Activated naive CD4-positive, alpha-beta T cell (primary cell): ENCODE data around the gene VPS52.
"Not testable (repeated sequence)": the region's sequence is repeated elsewhere in the genome, so short reads cannot be mapped to it uniquely, and the experiment has no call there.

ENCODE experiments used
- DNase-seq, 4 experiments: peaks; one replicate each; lab custom pipeline; 2025; lab: John Stamatoyannopoulos, UW

VPS52 gene

DNA sequence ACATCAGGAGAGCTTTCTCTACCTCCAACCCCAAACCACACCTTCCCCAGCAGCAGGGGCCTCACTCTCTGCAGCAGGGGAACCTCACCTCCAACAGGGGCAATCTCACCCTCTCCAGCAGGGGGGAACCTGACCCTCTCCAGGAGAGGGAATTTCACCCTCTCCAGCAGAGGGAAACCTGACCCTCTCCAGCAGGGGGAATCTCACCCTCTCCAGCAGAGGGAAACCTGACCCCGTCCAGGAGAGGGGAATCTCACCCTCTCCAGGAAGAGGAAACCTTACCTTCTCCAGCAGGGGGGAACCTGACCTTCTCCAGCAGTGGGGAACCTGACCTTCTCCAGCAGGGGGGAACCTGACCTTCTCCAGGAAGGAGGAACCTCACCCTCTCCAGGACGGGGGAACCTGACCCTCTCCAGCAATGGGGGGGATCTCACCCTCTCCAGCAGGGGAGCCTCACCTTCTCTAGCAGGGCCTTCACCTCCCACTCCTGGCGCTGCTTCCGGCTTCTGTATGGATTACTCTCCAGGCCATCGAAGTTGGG, 8.4 kb upstream of the VPS52 start:
- no peak for DNase-seq

DNA sequence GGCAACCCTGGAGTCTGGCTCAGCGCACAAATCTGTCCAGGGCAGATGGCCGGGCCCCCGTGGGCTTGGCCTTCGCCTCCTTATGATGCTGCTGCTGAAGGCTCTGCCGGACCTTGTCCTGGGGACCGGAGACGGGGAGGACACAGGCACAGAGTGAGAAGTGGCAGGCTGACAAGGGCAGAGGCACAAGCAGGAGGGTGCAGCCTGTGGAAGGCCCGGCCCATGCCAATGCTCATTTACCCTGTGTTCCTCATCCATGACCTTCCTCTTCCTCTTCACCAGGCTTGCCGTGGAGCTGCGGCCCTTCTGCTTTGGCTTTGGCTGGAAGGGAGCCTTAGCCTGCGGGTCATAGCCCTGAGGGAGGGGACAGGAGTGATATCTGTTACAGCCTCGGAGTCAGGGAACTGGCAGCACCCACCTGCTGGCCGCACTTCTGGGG, 7.6 kb upstream of the VPS52 start:
- DNase-seq: no peak

DNA sequence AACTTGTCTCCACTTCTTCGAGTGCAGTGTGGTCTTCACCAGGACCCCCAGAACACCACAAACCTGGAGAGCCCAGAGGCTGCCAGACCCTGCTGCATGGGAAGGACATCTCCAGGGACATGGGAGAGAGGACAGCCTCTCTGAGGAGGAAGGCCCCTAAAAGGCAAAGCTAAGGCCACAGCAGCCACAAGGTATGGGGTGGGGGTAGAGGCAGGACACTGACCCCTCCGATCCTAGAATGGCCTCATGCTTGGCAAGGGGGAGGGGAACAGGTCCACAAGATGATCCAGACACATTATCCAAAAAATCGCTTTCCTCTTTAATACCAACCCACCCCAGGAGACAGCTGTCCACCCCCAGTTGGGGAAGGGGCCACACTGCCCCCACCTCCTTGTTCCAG, 7.1 kb upstream of the VPS52 start:
- no peak for DNase-seq

GRCh38 chr6:33278392-33278741, 6.7 kb upstream of the VPS52 start:
- no peak for DNase-seq

DNA sequence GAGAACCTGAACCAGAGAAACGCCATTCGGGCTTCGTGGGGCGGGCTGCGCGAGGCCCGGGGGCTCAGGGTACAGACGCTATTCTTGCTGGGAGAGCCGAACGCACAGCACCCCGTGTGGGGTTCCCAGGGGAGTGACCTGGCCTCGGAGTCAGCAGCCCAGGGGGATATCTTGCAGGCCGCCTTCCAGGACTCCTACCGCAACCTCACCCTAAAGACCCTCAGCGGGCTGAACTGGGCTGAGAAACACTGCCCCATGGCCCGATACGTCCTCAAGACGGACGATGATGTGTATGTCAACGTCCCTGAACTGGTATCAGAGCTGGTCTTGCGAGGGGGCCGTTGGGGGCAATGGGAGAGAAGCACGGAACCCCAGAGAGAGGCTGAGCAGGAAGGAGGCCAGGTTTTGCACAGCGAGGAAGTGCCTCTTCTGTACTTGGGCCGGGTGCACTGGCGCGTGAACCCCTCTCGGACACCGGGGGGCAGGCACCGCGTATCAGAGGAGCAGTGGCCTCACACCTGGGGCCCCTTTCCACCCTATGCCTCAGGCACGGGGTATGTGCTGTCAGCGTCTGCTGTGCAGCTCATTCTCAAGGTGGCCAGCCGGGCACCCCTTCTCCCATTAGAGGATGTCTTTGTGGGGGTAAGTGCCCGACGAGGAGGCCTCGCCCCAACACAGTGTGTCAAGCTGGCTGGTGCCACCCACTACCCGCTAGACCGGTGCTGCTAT, 6.2 kb upstream of the VPS52 start:
- DNase-seq: no peak

DNA sequence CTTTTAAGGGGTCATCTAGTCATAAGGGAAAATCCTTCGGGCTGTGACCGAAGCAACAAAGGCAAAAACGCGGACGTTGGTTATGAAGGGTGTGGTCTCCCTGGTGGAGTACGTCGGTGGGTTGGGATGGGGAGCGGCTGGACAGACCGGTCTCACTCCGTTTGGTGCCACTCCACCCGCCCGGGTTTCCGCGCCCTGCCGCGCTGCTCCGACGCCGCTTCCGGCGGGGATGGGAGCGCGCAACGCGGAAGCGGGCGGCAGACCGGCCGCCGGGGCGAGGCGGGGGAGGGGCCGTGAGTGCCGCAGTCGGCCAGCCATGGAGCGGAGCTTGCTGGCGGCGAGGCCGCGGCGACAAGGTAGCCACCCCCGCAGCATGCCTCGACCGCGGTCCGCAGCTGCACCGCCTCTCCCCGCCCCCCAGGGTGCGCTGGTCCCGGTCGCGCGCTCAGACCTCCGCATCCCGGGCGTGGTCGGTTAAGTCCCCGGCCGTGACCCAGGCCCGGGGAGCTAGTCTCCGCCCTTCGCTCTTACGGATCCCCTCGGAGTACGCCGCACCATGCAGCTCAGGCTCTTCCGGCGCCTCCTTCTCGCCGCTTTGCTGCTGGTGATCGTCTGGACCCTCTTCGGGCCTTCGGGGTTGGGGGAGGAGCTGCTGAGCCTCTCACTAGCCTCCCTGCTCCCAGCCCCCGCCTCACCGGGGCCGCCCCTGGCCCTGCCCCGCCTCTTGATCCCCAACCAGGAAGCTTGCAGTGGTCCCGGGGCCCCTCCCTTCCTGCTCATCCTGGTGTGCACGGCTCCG, 5.4 kb upstream of the VPS52 start, which contains the start of gene B3GALT4:
Gene B3GALT4 (plus strand): TSS at position 260 of the 799 bp plus-strand sequence. CDS start 297 bp downstream, at position 557.
- DNase-seq: peak; percentile 45 to 65 (median 57)

DNA sequence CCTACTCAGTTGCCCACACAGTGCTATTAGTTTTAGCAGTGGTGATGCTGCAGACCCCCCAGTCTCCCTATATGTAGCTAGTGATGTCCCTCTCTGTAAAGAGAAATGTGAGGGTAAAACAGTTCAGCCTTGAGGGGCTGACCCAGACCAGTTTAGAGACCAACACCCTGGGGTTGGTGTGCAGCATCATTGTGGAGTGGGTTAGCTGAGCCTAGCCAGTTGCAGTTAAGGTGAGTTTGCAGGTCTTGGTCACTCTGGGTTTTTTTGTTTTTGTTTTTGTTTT, 4.8 kb upstream of the VPS52 start:
- no peak for DNase-seq

GRCh38 chr6:33275795-33276580, 4.3 kb upstream of the VPS52 start:
- DNase-seq: not testable (repeated sequence)

DNA sequence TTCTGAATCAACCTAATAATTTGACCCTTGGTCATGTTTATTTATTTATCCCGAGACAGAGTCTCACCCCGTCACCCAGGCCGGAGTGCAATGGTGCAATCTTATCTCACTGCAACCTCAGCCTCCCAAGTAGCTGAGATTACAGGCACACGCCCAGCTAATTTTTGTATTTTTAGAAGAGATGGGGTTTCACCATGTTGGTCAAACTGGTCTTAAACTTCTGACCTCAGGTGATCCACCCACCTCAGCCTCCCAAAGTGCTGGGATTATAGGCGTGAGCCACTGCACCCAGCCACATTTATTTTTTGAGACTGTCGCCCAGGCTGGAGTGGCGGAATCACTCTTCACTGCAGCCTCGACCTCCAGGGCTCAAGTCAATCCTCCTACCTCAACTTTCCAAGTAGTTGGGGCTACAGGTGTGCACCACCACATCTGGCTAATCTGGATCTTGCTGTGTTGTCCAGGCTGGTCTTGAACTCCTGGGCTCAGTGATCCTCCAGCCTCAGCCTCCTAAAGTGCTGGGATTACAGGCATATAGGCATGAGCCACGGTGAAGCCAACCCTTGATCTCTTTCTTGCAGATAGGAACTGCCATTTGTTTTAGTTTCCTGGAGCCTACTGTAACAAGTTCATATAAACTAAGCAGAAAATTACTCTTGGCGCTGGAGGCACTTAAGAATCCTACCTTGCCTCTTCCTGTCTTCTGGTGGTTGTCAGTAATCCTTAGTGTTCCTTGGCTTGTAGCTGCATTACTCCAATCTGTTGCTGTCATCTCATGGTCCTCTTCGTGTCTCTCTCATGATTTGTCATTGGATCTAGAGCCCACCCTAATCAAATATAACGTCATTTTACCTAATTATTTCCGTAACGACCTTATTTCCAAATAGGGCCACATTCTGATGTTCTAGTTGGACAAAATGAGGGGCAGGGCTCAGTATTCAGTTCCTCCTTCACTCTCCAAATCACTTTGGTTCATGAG, 2.5 kb upstream of the VPS52 start:
- DNase-seq: no peak

DNA sequence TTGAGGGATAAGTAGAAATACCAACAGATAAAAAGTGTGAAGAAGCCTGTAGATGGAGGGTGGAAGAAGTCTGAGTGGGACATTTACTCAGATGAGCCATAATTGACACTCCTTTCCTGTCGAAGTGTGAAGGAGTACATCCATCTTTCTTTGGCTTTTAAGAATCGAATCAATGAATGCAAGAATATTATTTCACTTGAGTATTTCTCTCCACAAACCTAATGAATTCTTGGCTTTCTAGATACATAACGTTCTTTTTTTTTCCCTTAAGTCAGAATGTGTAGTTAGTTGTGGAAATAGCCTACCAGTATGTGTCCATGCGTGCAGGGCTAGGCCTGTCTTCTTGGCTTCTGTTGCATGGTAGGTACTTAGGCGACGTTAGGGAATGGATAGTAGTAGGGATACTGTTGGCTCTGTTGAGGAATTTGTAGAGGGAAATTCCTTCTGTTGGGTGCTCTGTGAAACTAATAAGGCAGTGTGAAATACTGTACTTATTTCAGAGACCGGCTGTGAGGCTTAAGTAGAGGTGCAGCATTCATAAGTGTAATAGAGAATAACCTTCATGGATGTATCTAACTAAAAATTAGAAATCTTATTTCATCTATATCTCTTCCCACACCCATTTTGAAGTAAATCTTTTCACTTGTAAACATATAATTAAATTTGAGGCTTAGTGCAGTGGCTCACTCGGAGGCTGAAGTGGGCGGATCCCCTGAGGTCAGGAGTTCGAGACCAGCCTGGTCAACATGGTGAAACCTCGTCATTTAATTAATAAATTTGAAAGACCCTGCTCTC, 1.6 kb upstream of the VPS52 start:
- DNase-seq: no peak

DNA sequence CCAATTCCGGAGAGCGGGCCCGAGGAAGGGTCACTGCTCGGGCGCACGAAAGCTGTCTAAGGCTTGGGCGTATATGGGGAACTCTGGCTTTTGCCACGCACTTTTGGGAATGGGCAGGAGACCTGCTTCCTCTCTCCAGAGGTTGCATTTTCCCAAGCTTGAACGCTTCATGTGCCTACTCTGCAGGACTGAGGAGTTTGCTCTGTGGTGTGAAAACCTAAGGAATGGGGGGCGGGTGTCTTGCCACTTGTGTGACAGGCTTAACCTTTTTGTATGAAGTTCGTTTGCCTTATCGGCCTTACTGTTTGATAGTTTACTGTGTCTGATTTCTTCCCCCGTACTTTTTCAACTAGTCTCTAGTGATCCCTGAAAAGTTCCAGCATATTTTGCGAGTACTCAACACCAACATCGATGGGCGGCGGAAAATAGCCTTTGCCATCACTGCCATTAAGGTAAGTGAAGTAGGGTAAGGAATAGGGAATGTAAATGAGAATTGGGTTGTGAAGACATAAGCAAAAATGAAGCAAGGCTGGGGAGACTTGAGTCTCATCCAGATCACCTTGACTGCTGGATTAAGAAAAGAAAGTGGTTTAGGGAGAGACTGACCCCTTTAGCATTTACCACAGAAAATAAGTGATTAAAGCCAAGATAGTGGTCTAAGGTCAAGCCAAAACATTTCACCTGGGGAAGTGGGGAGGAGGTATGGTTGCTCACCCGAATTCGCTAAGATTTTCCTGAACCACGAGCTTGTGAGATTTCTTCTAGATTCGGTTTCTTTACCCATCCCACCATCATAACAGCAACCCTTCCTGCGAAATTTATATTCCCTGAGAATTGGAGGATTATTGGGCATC, 826 bp upstream of the VPS52 start:
- no peak for DNase-seq

DNA sequence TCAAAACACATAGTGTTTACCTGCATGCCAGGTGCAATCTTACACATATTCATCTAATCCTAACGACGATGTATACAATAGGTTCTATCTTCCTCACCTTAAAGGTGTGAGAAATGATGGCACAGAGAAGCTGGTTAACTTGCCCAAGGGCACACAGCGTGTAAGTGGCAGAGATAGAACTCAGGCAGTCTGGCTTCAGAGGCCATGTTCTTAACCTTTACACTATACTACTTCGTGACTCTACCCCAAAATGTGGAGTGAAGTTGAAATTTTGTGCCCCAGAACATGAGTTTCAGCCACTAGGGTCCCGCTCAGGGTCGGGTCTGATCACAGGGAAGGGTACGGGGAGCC, 584 bp downstream of the VPS52 start:
- no peak for DNase-seq

GRCh38 chr6:33264015-33264414, 7.7 kb downstream of the VPS52 start:
- DNase-seq: no peak

DNA sequence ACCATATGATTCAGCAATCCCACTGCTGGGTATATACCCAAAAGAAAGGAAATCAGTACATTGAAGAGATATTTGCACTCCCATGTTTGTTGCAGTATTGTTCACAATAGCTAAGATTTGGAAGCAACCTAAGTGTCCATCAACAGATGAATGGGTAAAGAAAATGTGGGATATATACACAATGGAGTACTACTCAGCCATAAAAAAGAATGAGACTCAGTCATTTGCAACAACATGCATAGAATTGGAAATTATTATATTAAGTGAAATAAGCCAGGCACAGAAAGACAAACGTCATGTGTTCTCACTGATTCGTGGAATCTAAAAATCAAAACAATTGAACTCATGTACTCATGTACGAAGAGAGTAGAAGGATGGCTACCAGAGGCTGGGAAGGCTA, 9.2 kb downstream of the VPS52 start:
- not testable (repeated sequence) for DNase-seq

- DNase-seq: no peak
Observed at GRCh38 chr6:33259032-33259431, 12.6 kb downstream of the VPS52 start.

DNA sequence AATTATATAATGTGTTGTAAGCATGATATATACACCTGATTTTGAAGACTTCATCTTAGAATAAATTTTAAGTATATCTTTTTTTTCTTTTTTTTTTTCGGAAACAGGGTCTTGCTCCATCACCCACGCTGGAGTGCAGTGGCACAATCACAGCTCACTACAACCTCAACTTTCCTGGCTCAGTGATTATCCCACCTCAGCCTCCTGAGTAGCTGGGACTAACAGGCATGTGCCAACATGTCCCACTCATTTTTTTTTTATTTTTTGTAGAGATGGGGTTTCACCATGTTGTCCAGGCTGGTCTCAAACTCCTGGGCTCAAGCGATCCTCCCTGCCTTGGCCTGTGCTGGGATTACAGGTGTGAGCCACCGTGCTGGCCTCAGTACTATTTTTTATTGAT, 17.1 kb downstream of the VPS52 start:
- no peak for DNase-seq

- no peak for DNase-seq
Observed at GRCh38 chr6:33252759-33253158, 18.9 kb downstream of the VPS52 start.

- DNase-seq: no peak
Observed at GRCh38 chr6:33251395-33252012, 20.2 kb downstream of the VPS52 start.

GRCh38 chr6:33250731-33251130, 20.9 kb downstream of the VPS52 start:
- no peak for DNase-seq
